B cell (primary cell): Measurements from ENCODE around the gene EXOC7. TPM values are rescaled to one million over a fixed set of nuclear protein-coding genes. Genes with fewer than 3 reads are reported as not detected.

ENCODE experiments used
- ATAC-seq: fragments of 200-7000 bp; cut with Tn5 transposase; one replicate; pipeline ENCODE4 v1.10.0; 2021; ENCODE audit warnings: low read depth, mild to moderate bottlenecking, moderate number of reproducible peaks, moderate library complexity
- CTCF ChIA-PET: fragments of 350-600 bp; sonication (Branson Sonifier 250); formaldehyde crosslinking; loops from one replicate; lab custom pipeline; 2021; ENCODE audit warnings: antibody characterized with exemption, inconsistent platforms; lab: Charles Lee
- POLR2A ChIA-PET: fragments of 350-600 bp; sonication (Branson Sonifier 250); formaldehyde crosslinking; loops from one replicate; lab custom pipeline; 2021; ENCODE audit warnings: antibody characterized with exemption; lab: Charles Lee
- DNase-seq: peaks from one replicate; pipeline ENCODE4 v3.0.0; 2013
- H2AFZ ChIP-seq: 2 replicates; pipeline ENCODE4 v1.6.1; 2012; ENCODE audit warnings: mild to moderate bottlenecking, low read depth, low read length; ENCODE audit not compliant: insufficient read depth, poor library complexity, severe bottlenecking
- H3K27ac ChIP-seq, 2 donors: 1 replicate in 1 of 2; 2 replicates in 1 of 2; pipeline ENCODE4 v1.5.1; 2012 to 2013; ENCODE audit warnings: low read length in 2 of 2, mild to moderate bottlenecking in 2 of 2, moderate library complexity in 1 of 2
- H3K27me3 ChIP-seq, 4 experiments: fragments of 200-600 bp in 1 of 4; sonication (generic) in 1 of 4; replicated peaks in 1 of 4; 1 replicate in 2 of 4; 2 replicates in 2 of 4; pipeline versions ENCODE4 v1.6.1 to v1.7.0; 2013 to 2016; ENCODE audit warnings: low read length in 3 of 4, mild to moderate bottlenecking in 2 of 4, mixed read lengths in 1 of 4, moderate library complexity in 1 of 4; ENCODE audit not compliant: insufficient read depth in 4 of 4, control insufficient read depth in 3 of 4; ENCODE audit errors: control extremely low read depth in 1 of 4
- H3K36me3 ChIP-seq, 2 experiments: replicated peaks in 1 of 2; 1 replicate in 1 of 2; 2 replicates in 1 of 2; pipeline versions ENCODE4 v1.6.1 to v1.7.1; 2013; ENCODE audit warnings: low read length in 1 of 2; ENCODE audit not compliant: insufficient read depth in 2 of 2, control insufficient read depth in 1 of 2; ENCODE audit errors: control extremely low read depth in 1 of 2, extremely low read depth in 1 of 2
- H3K4me1 ChIP-seq, 2 donors: fragments of 200-600 bp in 1 of 2; sonication (generic) in 1 of 2; 1 replicate in 1 of 2; 2 replicates in 1 of 2; pipeline versions ENCODE4 v1.5.1 to v1.6.1; 2013 to 2017; ENCODE audit warnings: low read length in 2 of 2; ENCODE audit not compliant: control insufficient read depth in 2 of 2, insufficient read depth in 2 of 2
- H3K4me2 ChIP-seq: replicated peaks from 2 replicates; pipeline ENCODE3; 2012; ENCODE audit warnings: mild to moderate bottlenecking, low read depth, low read length; ENCODE audit not compliant: poor library complexity, severe bottlenecking
- H3K4me3 ChIP-seq, 5 experiments: fragments of 200-600 bp in 1 of 5; sonication (generic) in 1 of 5; 1 replicate in 3 of 5; 2 replicates in 2 of 5; pipeline versions ENCODE4 v1.5.1 to v1.7.0; 2011 to 2016; ENCODE audit warnings: low read length in 4 of 5, mild to moderate bottlenecking in 4 of 5, low read depth in 2 of 5, control low read depth in 1 of 5, moderate library complexity in 1 of 5; ENCODE audit not compliant: insufficient read depth in 1 of 5; ENCODE audit errors: control extremely low read depth in 1 of 5, extremely low read depth in 1 of 5
- H3K79me2 ChIP-seq: fragments of 200-600 bp; sonication (generic); one replicate; pipeline ENCODE4 v1.6.0; 2016; ENCODE audit warnings: low read length; ENCODE audit not compliant: control insufficient read depth, insufficient read depth
- H3K9ac ChIP-seq: fragments of 200-600 bp; sonication (generic); 2 replicates; pipeline ENCODE4 v1.6.1; 2017; ENCODE audit warnings: mild to moderate bottlenecking, low read length, moderate library complexity
- H3K9me3 ChIP-seq, 3 donors: one replicate each; pipeline versions ENCODE4 v1.6.1 to v1.7.1; 2013; ENCODE audit warnings: low read length in 2 of 3; ENCODE audit not compliant: control insufficient read depth in 2 of 3, insufficient read depth in 1 of 3; ENCODE audit errors: control extremely low read depth in 1 of 3
- H4K20me1 ChIP-seq: 2 replicates; pipeline ENCODE4 v1.6.0; 2012; ENCODE audit warnings: mild to moderate bottlenecking, low read length; ENCODE audit not compliant: insufficient read depth, control insufficient read depth, poor library complexity, severe bottlenecking
- H3K27ac Mint-ChIP-seq: one replicate; pipeline ENCODE4 v1.8.0; 2021; ENCODE audit warnings: mixed read lengths
- H3K27me3 Mint-ChIP-seq: one replicate; pipeline ENCODE4 v1.8.0; 2021; ENCODE audit warnings: mixed read lengths
- H3K4me1 Mint-ChIP-seq: one replicate; pipeline ENCODE4 v1.8.0; 2021; ENCODE audit warnings: mixed read lengths
- H3K4me3 Mint-ChIP-seq: one replicate; pipeline ENCODE4 v1.8.0; 2021; ENCODE audit warnings: mixed read lengths
- H3K9me3 Mint-ChIP-seq: one replicate; pipeline ENCODE4 v1.8.0; 2022; ENCODE audit warnings: mixed read lengths; ENCODE audit not compliant: insufficient read depth
- EZH2 ChIP-seq: IDR thresholded peaks from 2 replicates; pipeline ENCODE4 v1.6.1; 2012; ENCODE audit warnings: borderline replicate concordance, low read depth, mild to moderate bottlenecking, moderate library complexity, low read length; ENCODE audit not compliant: insufficient read depth, poor library complexity, severe bottlenecking
- WGBS: methylation state at CpG from one replicate; pipeline ENCODE4 v1.1.5; 2013; ENCODE audit warnings: missing lambda C conversion rate; ENCODE audit not compliant: insufficient coverage; 5-methylcytosine and 5-hydroxymethylcytosine counted together
- intact Hi-C: fragments of 100-400 bp; cut with micrococcal nuclease; formaldehyde crosslinking; loops from one replicate; pipeline ENCODE4 v1.10.0; 2022
- polyA plus RNA-seq: library from polyadenylated mRNA; depleted of rRNA; stranded (reverse); fragments of >200 nt; gene quantifications from 2 replicates; pipeline ENCODE4 v1.2.3, GENCODE V29; 2012
- total RNA-seq, 2 donors: library from RNA; stranded (reverse); fragments of 120-200 nt in 1 of 2; gene quantifications; 1 replicate in 1 of 2; 2 replicates in 1 of 2; pipeline versions ENCODE4 v1.2.3 to v1.2.4, GENCODE V29; 2013 to 2022
- TF ChIP-seq, protein P1 (sequence below): fragments of 200-600 bp; IDR thresholded peaks from one replicate; pipeline ENCODE4 v1.8.0; 2022; ENCODE audit warnings: antibody characterized with exemption, mild to moderate bottlenecking

The EXOC7 gene
- total and polyA plus RNA-seq, 2 donors (not counting 1 experiment from before 2014, with no cell fraction given), result 105 to 194 TPM

DNA sequence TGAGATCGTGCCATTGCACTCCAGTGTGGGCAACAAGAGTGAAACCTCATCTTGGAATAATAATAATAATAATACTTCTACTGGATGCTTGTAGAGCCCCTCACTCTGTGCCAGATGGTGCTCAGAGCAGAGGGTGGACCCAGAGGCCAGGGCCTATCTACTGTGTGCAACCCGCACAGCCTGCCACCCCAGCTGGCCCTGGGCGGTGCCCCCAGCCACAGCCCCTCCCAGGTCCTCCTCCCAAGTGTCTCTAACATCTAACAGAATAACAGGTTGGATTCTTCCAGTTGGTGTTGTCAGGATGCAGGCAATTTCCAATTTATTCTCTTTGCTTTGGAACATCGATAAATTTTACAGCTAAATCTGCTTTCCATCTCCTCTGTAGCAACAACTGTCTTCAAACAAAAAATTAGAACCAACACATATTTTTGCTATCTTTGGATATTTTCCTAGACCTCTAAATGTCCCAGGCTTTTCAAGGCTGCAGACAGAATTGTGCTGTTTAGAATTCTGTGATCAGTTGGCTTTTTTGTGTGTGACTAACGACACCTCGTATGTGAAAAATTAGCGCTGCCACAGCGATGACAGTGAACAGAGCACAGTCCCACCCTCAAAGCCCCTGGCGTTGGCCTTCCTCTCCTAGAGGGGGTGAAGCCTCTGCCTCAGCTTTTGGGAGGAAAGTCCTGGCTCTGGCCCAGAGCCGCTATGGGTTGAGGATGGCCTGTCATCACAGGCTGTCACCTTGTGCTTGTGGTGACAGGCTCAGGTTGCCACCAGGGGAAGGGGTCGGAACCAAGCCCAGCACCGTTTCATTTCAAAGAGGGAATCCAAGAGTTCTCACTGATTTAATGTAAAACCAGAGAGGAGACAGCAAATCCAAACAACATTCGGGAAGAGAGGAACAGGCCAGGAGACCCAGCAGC, 68.9 kb downstream of the EXOC7 start:
- CTCF ChIA-PET, result interaction anchor here (1.0 kb wide), 1 partner anchor 21 kb away, joined by 3 read pairs; no protein-coding TSS in a partner anchor
- DNase-seq, result no peak
- peaks cover 3% of the 10 kb centered on the region for H3K4me1 Mint-ChIP-seq
- Histone ChIP-seq H3K36me3 (peaks cover 8 to 18% of the 10 kb centered on the region in 2 experiments), H3K27me3 (no peaks in the 10 kb centered on the region), H3K79me2 (no peaks in the 10 kb centered on the region), H3K9ac (no peak overlapping the region), H3K9me3 (no peaks in the 10 kb centered on the region), H4K20me1 (no peaks in the 10 kb centered on the region), H3K27ac (no peak overlapping the region), H3K4me2 (no peak overlapping the region), H3K4me1 (peaks cover 3% of the 10 kb centered on the region in 2 donors), H2AFZ (no peak overlapping the region), H3K4me3 (no peak overlapping the region)
- WGBS, result 97% methylated on average over 12 of the region's 13 CpGs
- ATAC-seq, result no peak
- no peak overlapping the region for H3K4me3 Mint-ChIP-seq
- H3K27ac Mint-ChIP-seq, result no peak overlapping the region
- POLR2A ChIA-PET, result no interaction called here
- no peaks in the 10 kb centered on the region for H3K27me3 Mint-ChIP-seq
- intact Hi-C loops, result no loop called here
- no peaks in the 10 kb centered on the region for H3K9me3 Mint-ChIP-seq
- no peak for TF ChIP-seq EZH2

DNA sequence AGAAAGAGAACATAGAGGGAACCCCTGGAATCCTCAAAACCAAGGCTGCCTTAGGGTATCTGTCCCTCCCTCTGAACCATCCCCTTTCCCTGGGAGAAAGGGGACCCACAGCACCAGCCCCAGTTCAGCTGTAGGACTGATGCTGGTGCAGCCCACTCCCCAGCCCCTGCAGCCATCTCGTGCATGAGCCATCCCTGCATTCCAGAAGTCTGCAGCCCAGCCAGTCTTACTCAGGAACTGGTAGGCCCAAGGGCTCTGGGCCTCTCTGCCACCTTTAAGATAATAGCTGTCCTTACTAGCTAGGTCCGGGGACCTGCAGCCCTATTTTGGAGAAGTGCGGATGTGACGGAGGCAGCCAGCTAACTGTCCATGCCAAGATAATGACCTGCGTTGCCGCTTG, 70.4 kb downstream of the EXOC7 start:
- no peak overlapping the region for H3K4me2 ChIP-seq
- peaks cover 0 to 4% of the 10 kb centered on the region in 2 experiments for H3K36me3 ChIP-seq
- H4K20me1 ChIP-seq, result no peaks in the 10 kb centered on the region
- no peak overlapping the region for H3K27ac ChIP-seq
- 98% methylated on average over 6 of the region's 6 CpGs for WGBS
- H3K4me3 Mint-ChIP-seq, result no peak overlapping the region
- intact Hi-C loops, result no loop called here
- no peak for DNase-seq
- POLR2A ChIA-PET, result no interaction called here
- H3K9me3 ChIP-seq, result no peaks in the 10 kb centered on the region
- no peaks in the 10 kb centered on the region for H3K9me3 Mint-ChIP-seq
- H3K4me1 ChIP-seq, result peaks cover 8 to 9% of the 10 kb centered on the region in 2 donors
- H3K27me3 Mint-ChIP-seq, result no peaks in the 10 kb centered on the region
- CTCF ChIA-PET, result no interaction called here
- no peaks in the 10 kb centered on the region for H3K79me2 ChIP-seq
- no peak overlapping the region for H2AFZ ChIP-seq
- TF ChIP-seq EZH2, result no peak
- TF ChIP-seq, protein P1, sequence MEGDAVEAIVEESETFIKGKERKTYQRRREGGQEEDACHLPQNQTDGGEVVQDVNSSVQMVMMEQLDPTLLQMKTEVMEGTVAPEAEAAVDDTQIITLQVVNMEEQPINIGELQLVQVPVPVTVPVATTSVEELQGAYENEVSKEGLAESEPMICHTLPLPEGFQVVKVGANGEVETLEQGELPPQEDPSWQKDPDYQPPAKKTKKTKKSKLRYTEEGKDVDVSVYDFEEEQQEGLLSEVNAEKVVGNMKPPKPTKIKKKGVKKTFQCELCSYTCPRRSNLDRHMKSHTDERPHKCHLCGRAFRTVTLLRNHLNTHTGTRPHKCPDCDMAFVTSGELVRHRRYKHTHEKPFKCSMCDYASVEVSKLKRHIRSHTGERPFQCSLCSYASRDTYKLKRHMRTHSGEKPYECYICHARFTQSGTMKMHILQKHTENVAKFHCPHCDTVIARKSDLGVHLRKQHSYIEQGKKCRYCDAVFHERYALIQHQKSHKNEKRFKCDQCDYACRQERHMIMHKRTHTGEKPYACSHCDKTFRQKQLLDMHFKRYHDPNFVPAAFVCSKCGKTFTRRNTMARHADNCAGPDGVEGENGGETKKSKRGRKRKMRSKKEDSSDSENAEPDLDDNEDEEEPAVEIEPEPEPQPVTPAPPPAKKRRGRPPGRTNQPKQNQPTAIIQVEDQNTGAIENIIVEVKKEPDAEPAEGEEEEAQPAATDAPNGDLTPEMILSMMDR, result no peak
- peaks cover 8% of the 10 kb centered on the region for H3K4me1 Mint-ChIP-seq
- H3K27ac Mint-ChIP-seq, result no peak overlapping the region
- no peak for ATAC-seq
- no peak overlapping the region for H3K9ac ChIP-seq
- peaks cover 0 to 2% (median 0%) of the 10 kb centered on the region in 4 experiments for H3K27me3 ChIP-seq
- H3K4me3 ChIP-seq, result no peak overlapping the region
